ENCODE results near the gene EEF1AKMT2. TPM values are rescaled to one million over a fixed set of nuclear protein-coding genes. Genes with fewer than 3 reads are reported as not detected.

Gene EEF1AKMT2
- total RNA-seq, 1 donor from 2014 or later, result 17.0 TPM

GRCh38 chr10:124721330-124722045 is 70.2 kb downstream of the EEF1AKMT2 start:
- TF ChIP-seq CTCF (conservative IDR thresholded peaks at IDR 0.05; ENCODE audit: low read depth, low read length), result no peak
- DNase-seq (ENCODE audit: low read depth), result no peak
- H3K4me3 ChIP-seq (ENCODE audit: low read depth, low read length), result no peak overlapping the region

GRCh38 chr10:124719213-124719851 is 72.4 kb downstream of the EEF1AKMT2 start:
- no peak overlapping the region for H3K4me3 ChIP-seq (ENCODE audit: low read depth, low read length)
- no peak for DNase-seq (ENCODE audit: low read depth)
- peak; percentile 46 for TF ChIP-seq CTCF (conservative IDR thresholded peaks at IDR 0.05; ENCODE audit: low read depth, low read length)

- TF ChIP-seq CTCF (conservative IDR thresholded peaks at IDR 0.05; ENCODE audit: low read depth, low read length), result no peak
- H3K4me3 ChIP-seq (ENCODE audit: low read depth, low read length), result no peak overlapping the region
- no peak for DNase-seq (ENCODE audit: low read depth)
These were observed 73.6 kb downstream of the EEF1AKMT2 start for GRCh38 chr10:124717911-124718741.

- no peak for TF ChIP-seq CTCF (conservative IDR thresholded peaks at IDR 0.05; ENCODE audit: low read depth, low read length)
- H3K4me3 ChIP-seq (ENCODE audit: low read depth, low read length), result no peak overlapping the region
- DNase-seq (ENCODE audit: low read depth), result no peak
These were observed 74.5 kb downstream of the EEF1AKMT2 start for GRCh38 chr10:124717041-124717757.

- H3K4me3 ChIP-seq (ENCODE audit: low read depth, low read length), result no peak overlapping the region
- DNase-seq (ENCODE audit: low read depth), result no peak
- TF ChIP-seq CTCF (conservative IDR thresholded peaks at IDR 0.05; ENCODE audit: low read depth, low read length), result no peak
These were observed 75.3 kb downstream of the EEF1AKMT2 start for GRCh38 chr10:124716369-124716768.

- no peak for DNase-seq (ENCODE audit: low read depth)
- H3K4me3 ChIP-seq (ENCODE audit: low read depth, low read length), result no peak overlapping the region
- TF ChIP-seq CTCF (conservative IDR thresholded peaks at IDR 0.05; ENCODE audit: low read depth, low read length), result no peak
These were observed 76.2 kb downstream of the EEF1AKMT2 start for GRCh38 chr10:124715439-124715838.

Data from epithelial cell of proximal tubule (primary cell).